Stimulated activated CD4-positive, alpha-beta T cell treated with anti-CD3 and anti-CD28 coated beads, Interleukin-1b, Interleukin-23, amount 100 ng/mL, for 24 hours (primary cell): ENCODE measurements around the gene CCDC60.

ENCODE experiments used
- DNase-seq, 4 experiments: peaks; one replicate each; pipeline ENCODE4 v3.0.0-alpha.2; 2020; ENCODE audit warnings: low read depth in 4 of 4, low spot score in 1 of 4

Gene CCDC60

GRCh38 chr12:119334430-119335170, at the start of gene CCDC60:
Gene CCDC60 (plus strand): TSS chr12:119334729. CDS start chr12:119335177, 448 bp downstream.
- DNase-seq: no peak

GRCh38 chr12:119288576-119288975, 46.0 kb upstream of the CCDC60 start:
- no peak for DNase-seq

- no peak for DNase-seq
Measured at GRCh38 chr12:119292893-119293630, 41.5 kb upstream of the CCDC60 start.

- no peak for DNase-seq
Measured at GRCh38 chr12:119294211-119294610, 40.3 kb upstream of the CCDC60 start.

- DNase-seq: no peak
Measured at GRCh38 chr12:119296535-119296934, 38.0 kb upstream of the CCDC60 start.

- DNase-seq: no peak
Measured at GRCh38 chr12:119299130-119299529, 35.4 kb upstream of the CCDC60 start.

- DNase-seq: no peak
Measured at GRCh38 chr12:119301379-119301778, 33.1 kb upstream of the CCDC60 start.

- no peak for DNase-seq
Measured at GRCh38 chr12:119302451-119303080, 32.0 kb upstream of the CCDC60 start.

GRCh38 chr12:119306593-119306992, 27.9 kb upstream of the CCDC60 start:
- no peak for DNase-seq

GRCh38 chr12:119307747-119308146, 26.8 kb upstream of the CCDC60 start:
- no peak for DNase-seq

GRCh38 chr12:119308708-119309456, 25.6 kb upstream of the CCDC60 start:
- DNase-seq: no peak

- DNase-seq: no peak
Measured at GRCh38 chr12:119311878-119312277, 22.7 kb upstream of the CCDC60 start.

- no peak for DNase-seq
Measured at GRCh38 chr12:119312904-119313303, 21.6 kb upstream of the CCDC60 start.

- DNase-seq: no peak
Measured at GRCh38 chr12:119314290-119314689, 20.2 kb upstream of the CCDC60 start.

- DNase-seq: no peak
Measured at GRCh38 chr12:119319638-119320037, 14.9 kb upstream of the CCDC60 start.

- DNase-seq: no peak
Measured at GRCh38 chr12:119320678-119321077, 13.9 kb upstream of the CCDC60 start.

- DNase-seq: no peak
Measured at GRCh38 chr12:119322301-119322723, 12.2 kb upstream of the CCDC60 start.

GRCh38 chr12:119325813-119326212, 8.7 kb upstream of the CCDC60 start:
- DNase-seq: no peak

- no peak for DNase-seq
Measured at GRCh38 chr12:119326341-119326740, 8.2 kb upstream of the CCDC60 start.

GRCh38 chr12:119327471-119327870, 7.1 kb upstream of the CCDC60 start:
- no peak for DNase-seq

- no peak for DNase-seq
Measured at GRCh38 chr12:119328111-119328510, 6.4 kb upstream of the CCDC60 start.
